ENCODE results near the gene C1QTNF7.
A peak's percentile ranks its signal among the peaks of the same experiment; 100 is the strongest.

C1QTNF7 gene

DNA sequence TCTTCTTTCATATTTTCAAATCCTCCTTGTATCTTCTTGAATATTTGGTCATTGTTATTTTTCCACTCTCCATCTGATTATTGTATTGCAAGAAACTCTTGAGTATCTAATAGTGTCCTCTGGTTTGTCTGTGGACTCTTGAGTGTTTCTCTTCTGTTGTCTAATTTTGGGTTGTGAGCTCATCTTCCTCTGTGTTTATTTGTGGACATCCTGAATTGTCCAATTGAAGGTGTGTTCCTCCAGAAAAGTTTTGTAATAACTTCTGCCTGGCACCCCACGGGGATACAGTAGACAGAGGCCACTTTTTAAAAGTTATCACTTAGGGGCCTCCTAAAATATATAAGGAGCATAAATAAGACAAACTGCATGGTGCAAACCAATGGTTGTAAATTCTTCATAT, 38.8 kb downstream of the C1QTNF7 start:
- no peak for ATAC-seq
- no peak overlapping the region for H3K27ac Mint-ChIP-seq
- H3K9me3 Mint-ChIP-seq: no peaks in the 10 kb centered on the region
- H3K36me3 Mint-ChIP-seq: no peaks in the 10 kb centered on the region
- H3K4me1 Mint-ChIP-seq: peaks cover 14% of the 10 kb centered on the region
- H3K27me3 Mint-ChIP-seq: peaks cover 25% of the 10 kb centered on the region
- H3K4me3 Mint-ChIP-seq: no peak overlapping the region

DNA sequence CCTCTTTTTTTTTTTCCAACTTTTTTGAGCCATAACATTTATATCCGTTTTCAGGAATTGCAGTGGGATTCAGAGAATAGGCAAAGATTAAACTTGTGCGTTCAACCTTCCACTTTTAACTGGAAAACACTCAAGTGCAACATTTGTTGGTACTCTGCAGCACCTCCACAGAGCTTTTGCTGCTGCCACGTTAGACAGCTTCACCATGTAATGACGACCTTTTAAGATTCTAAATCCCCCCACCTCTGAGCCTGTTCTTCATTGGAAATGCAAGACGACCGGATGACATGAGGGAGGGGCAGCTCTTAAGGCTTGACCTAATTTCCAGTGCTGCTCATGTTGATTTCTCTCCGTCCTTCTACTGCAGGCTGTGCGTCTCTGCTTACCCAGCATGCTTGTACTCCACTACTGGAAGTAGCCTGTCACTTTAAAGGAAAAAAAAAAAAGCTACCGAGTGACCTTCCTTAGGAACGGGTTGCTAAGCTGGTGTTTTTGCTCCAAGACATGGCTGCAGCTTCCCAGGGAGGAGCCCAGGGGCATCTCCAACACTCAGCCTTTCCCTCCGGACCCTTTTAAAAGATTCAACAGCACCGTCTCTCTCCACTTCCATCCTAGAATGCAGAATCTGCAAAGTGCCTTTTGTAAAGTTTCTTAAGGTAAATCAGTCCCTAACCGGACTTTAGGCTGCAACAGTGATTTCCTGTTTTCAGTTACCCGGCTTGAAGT, 41.7 kb downstream of the C1QTNF7 start, which contains the start of gene CC2D2A:
Gene CC2D2A (plus strand): TSS at position 481 of the 726 bp plus-strand sequence. CDS start 6,051 bp downstream, outside the sequence.
- peaks cover 14% of the 10 kb centered on the region for H3K4me1 Mint-ChIP-seq
- peak within 1 kb of the TSS; percentile 25 for H3K4me3 Mint-ChIP-seq
- no peaks in the 10 kb centered on the region for H3K9me3 Mint-ChIP-seq

DNA sequence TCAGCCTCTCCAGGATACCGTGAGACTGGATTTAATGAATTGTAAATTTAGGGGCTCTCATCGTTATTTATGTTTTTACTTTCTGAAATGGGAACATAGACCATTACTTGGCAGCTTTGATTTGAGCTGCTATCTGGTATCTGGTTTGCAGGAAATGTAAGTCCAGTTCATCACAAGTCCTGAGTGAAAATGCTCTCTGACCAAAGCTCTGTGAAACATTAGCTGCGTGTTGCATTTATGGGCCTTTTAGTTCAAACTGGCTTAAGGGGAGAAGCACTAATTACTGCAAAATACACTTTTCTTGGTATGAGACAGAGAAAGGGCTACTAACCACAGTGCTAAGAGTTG, 42.3 kb downstream of the C1QTNF7 start:
- Mint-ChIP-seq H3K27me3 (peaks cover 25% of the 10 kb centered on the region), H3K27ac (no peak overlapping the region), H3K4me1 (peaks cover 14% of the 10 kb centered on the region), H3K36me3 (no peaks in the 10 kb centered on the region), H3K9me3 (no peaks in the 10 kb centered on the region), H3K4me3 (peak overlapping the region; percentile 25)
- ATAC-seq: no peak

More for the DNA sequence above, 41.7 kb downstream of the C1QTNF7 start, which contains the start of gene CC2D2A:
- Mint-ChIP-seq H3K27ac (no peak within 1 kb of the TSS), H3K27me3 (peaks cover 25% of the 10 kb centered on the region), H3K36me3 (no peaks in the 10 kb centered on the region)
- peak; percentile 24 for ATAC-seq

DNA sequence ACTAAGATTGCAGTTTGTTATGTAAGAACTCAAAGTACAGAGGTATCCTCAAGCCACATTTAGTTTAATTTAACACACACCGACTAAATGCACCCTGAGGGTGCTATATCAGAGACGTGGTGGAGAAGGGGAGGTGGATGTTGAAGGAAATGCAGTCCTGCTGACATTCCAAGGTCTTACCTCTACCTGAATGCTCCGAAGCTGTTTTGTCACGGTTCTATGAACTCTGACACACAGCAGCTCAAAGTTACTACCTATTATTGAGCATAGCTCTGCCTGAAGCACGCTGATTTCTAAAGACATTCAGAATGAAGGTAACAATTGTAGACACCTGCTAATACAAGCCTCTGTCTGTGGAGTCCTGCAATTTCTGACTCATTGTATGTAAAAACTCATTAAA, 48.6 kb downstream of the C1QTNF7 start:
- no peaks in the 10 kb centered on the region for H3K9me3 Mint-ChIP-seq
- H3K4me3 Mint-ChIP-seq: no peak overlapping the region
- ATAC-seq: no peak
- peaks cover 6% of the 10 kb centered on the region for H3K27me3 Mint-ChIP-seq
- H3K4me1 Mint-ChIP-seq: no peaks in the 10 kb centered on the region
- no peak overlapping the region for H3K27ac Mint-ChIP-seq
- no peaks in the 10 kb centered on the region for H3K36me3 Mint-ChIP-seq

DNA sequence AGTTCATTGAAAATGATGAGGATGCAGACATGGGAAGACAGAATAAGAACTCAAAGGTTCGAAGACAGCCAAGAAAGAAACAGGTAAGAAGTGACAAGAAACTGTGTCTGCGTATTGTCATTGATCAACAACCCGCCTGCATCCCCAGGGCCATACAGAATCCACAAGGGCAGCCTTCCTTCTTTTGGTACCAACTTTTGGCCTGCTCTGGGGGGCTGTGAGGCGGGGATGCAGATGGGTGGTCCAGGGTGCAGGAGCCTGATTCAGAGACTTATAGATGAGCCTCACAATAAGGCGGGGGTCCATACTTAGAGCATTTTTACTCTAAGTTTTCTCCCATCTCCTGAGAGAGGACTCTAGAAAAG, 50.9 kb downstream of the C1QTNF7 start:
- Mint-ChIP-seq H3K36me3 (no peaks in the 10 kb centered on the region), H3K4me3 (no peak overlapping the region), H3K27ac (no peak overlapping the region), H3K27me3 (peaks cover 6% of the 10 kb centered on the region), H3K9me3 (no peaks in the 10 kb centered on the region), H3K4me1 (no peaks in the 10 kb centered on the region)
- ATAC-seq: no peak

DNA sequence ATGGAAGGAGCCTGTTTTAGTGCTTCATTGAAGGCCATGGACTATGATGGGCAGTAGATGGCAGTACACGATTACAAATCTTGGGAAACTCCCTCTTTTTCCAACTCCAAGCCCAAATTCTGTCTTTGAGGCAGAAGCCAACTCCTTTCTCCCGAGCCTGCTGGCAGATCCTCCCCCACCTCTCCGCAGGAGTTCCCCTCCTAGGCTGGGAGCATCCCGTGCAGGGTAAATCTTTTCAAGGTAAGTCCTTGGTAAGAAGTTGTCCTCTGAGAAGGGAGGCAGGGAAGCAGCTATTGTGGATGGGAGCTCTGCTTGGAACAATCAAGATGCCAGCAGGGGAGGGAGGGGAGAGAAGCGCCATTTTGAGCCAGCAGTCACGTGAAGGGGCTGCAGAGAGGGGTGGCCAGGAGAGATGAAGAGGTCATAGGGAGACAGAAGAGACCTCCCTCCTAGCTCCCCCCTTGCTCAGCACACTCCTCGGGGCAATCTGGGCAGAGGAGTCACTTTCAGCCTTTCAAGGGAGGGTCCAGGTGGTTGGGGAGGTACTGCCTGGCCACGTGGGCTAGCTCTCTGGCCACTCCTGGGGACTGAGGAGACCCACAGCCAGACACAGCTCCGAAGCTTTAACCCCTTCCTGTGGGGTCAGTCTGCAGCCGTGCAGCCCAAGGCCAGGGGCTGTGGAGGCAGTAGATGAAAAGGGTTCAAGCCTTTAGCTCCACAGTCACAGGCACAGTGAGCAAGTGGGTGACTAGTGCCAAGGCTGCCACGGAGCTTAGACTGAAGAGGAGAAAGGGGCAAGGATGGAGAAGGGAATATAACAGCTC, 51.5 kb downstream of the C1QTNF7 start:
- peaks cover 5% of the 10 kb centered on the region for H3K36me3 Mint-ChIP-seq
- H3K4me1 Mint-ChIP-seq: no peaks in the 10 kb centered on the region
- H3K27ac Mint-ChIP-seq: no peak overlapping the region
- peaks cover 6% of the 10 kb centered on the region for H3K27me3 Mint-ChIP-seq
- ATAC-seq: no peak
- no peak overlapping the region for H3K4me3 Mint-ChIP-seq
- peaks cover 4% of the 10 kb centered on the region for H3K9me3 Mint-ChIP-seq

DNA sequence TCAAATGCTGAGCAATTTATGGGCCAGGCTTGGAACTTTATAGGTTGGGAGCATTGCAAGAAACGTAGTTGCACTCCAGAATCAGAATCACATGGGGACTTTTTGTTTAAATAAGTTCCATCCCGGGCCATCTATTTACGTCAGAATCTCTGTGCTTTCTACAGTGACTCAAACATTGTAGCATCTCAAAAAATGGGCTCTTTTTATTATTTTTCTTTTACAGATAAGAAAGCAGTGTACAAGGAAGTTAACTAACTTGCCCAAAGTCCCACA, 52.0 kb downstream of the C1QTNF7 start:
- ATAC-seq: no peak
- no peaks in the 10 kb centered on the region for H3K4me1 Mint-ChIP-seq
- H3K36me3 Mint-ChIP-seq: peaks cover 5% of the 10 kb centered on the region
- no peak overlapping the region for H3K4me3 Mint-ChIP-seq
- H3K9me3 Mint-ChIP-seq: peaks cover 6% of the 10 kb centered on the region
- H3K27me3 Mint-ChIP-seq: peaks cover 6% of the 10 kb centered on the region
- H3K27ac Mint-ChIP-seq: no peak overlapping the region

DNA sequence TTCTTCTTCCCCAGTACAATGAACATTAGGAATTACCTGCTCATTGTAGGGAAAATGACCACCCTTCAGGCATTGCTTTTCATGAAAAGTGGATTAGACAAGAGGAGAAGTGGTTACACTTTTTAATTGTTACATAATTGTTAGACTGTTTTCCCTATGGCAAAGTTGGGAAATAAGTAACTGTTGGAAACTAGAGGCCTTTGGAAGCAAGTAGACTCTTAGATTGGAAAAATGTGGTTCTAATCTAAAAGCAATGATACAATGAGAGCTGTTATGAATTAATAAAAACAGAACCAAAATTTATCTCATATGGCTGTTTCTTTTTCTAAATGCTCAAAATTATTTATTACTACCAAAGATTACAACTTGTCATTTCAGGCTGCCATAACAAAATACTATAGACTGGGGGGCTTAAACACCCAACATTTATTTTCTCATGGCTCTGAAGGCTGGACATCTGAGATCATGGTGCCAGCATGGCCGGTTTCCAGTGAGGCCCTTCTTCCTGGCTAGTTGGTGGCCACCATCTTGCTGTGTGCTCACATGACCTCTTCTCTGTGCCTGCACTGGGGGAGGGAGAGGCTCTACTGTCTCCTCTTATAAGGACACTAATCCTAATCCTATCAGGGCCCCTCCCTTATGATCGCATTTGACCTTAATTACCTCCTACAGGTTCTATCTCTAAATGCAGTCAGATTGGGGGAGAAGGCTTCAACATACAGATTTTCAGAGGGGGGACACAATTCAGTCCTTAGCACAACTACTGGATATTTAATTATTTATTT, 54.3 kb downstream of the C1QTNF7 start:
- Mint-ChIP-seq H3K27me3 (peaks cover 6% of the 10 kb centered on the region), H3K27ac (no peak overlapping the region), H3K9me3 (peaks cover 13% of the 10 kb centered on the region)

DNA sequence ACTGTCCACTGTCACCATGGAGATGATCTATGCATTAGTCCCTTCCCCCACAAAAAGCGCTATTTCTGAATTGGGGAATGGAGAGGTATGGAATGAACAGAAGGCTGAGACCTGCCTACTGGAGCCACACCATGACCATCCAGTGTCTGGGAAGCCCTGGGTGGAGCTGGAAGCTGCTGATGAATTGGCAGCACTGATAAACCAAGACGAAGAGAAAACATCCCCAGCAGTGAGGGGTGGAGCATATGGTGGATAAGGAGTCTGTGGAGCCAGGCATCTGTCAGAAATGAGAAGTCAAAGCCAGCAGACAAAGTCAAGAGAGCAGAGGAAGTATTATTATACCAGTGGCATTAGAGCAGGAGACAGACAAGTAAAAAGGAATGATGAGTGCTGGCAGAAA, 55.0 kb downstream of the C1QTNF7 start:
- Mint-ChIP-seq H3K27me3 (peaks cover 6% of the 10 kb centered on the region), H3K4me1 (no peaks in the 10 kb centered on the region), H3K9me3 (peaks cover 19% of the 10 kb centered on the region), H3K4me3 (no peak overlapping the region), H3K27ac (no peak overlapping the region), H3K36me3 (peaks cover 5% of the 10 kb centered on the region)
- no peak for ATAC-seq

More for the DNA sequence above, 54.3 kb downstream of the C1QTNF7 start:
- H3K36me3 Mint-ChIP-seq: peaks cover 5% of the 10 kb centered on the region
- no peak for ATAC-seq
- H3K4me3 Mint-ChIP-seq: no peak overlapping the region
- no peaks in the 10 kb centered on the region for H3K4me1 Mint-ChIP-seq

DNA sequence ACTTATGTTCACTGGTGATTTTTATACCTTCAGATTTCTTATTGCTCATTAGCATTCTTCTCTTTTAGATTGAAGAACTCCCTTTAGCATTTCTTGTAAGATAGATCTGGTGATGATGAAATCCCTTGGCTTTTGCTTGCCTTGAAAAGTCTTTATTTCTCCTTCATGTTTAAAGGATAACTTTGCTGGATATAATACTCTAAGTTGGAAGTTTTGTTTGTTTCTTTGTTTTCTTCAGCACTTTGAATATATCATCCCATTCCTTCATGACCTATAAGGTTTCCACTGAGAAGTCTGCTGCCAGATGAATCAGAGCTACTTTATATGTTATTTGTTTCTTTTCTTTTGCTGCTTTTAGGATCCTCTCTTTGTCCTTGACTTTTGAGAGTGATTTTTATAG, 60.3 kb downstream of the C1QTNF7 start:
- peaks cover 35% of the 10 kb centered on the region for H3K9me3 Mint-ChIP-seq
- ATAC-seq: no peak

DNA sequence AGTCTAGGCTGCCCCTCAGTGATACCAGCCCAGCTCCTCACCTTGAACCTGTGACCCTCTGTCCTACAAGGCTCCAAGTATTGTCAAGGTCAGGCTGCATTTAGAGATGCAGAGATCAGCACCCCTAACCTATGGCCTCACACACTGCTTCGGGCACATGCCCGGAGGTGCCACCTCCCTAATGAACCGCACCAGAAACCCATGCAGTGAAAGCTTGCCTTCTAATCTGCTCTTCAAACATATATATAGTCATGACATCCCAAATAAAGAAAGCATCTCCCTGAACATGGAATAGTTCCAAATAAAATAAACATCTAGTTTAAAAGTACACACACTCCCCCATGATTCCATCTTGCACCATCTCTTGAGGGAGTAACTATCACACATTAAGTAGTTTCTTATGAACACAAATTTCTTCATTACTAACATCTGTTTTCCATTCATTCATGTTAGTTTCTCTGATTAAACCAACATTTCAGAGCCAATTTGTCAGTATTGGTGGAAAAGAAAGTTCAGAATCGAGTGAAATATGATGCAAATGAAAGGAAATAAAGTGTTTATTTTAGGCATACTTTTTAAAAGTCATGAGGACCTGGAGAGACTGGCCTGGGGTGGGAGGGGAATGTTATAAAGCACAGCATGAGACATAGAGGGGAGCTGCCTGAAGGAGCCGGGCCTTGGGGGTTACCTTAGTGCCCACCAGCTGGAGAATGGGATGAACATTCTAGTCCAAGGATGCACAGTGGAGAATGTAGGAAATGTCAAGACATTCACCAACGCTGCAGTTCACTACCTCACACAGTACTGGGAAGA, 61.0 kb downstream of the C1QTNF7 start:
- no peak for ATAC-seq
- H3K9me3 Mint-ChIP-seq: peaks cover 35% of the 10 kb centered on the region
- H3K4me1 Mint-ChIP-seq: no peaks in the 10 kb centered on the region

More for the DNA sequence above, 60.3 kb downstream of the C1QTNF7 start:
- H3K4me3 Mint-ChIP-seq: no peak overlapping the region
- H3K4me1 Mint-ChIP-seq: no peaks in the 10 kb centered on the region
- no peak overlapping the region for H3K27ac Mint-ChIP-seq
- H3K36me3 Mint-ChIP-seq: peaks cover 12% of the 10 kb centered on the region
- no peaks in the 10 kb centered on the region for H3K27me3 Mint-ChIP-seq

DNA sequence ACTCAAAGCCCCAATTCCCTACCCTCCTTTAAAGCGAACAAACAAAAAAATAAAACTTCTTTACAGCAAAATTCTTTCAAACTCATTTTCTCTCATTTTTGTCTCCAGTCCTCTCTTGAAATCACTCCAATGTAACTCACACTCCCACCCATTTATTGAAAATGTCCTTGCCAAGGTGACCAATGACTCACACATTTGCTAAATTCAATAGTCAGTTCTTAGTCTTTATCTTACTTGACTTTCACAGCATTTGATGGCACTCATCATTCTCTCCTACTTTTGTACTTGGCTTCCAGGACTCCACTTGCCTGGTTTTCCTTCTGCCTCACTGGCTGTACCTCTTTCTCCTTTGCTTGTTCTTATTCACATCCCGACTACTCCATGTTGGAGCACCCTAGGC, 61.7 kb downstream of the C1QTNF7 start:
- Mint-ChIP-seq H3K9me3 (peaks cover 29% of the 10 kb centered on the region), H3K27ac (no peak overlapping the region), H3K27me3 (no peaks in the 10 kb centered on the region), H3K4me1 (no peaks in the 10 kb centered on the region), H3K36me3 (peaks cover 6% of the 10 kb centered on the region), H3K4me3 (no peak overlapping the region)
- ATAC-seq: no peak

More for the DNA sequence above, 61.0 kb downstream of the C1QTNF7 start:
- H3K27ac Mint-ChIP-seq: no peak overlapping the region
- peaks cover 11% of the 10 kb centered on the region for H3K36me3 Mint-ChIP-seq
- H3K27me3 Mint-ChIP-seq: no peaks in the 10 kb centered on the region
- no peak overlapping the region for H3K4me3 Mint-ChIP-seq

DNA sequence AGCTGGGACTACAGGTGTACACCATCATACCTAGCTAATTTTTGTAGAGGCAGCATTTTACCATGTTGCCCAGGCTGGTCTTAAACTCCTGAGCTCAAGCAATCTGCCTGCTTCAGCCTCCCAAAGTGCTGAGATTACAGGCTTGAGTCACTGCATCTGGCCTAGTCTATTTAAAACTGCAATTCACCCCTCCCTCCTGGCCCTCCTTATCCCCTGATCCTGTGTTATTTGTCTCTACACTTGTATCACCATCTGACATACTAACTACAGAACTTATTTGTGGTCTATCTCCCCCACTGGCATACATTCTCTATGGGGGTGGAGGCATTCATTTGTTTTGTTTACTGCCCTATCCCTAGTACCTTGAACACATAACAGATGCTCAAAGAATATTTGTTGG, 65.6 kb downstream of the C1QTNF7 start:
- H3K27ac Mint-ChIP-seq: no peak overlapping the region
- no peak for ATAC-seq
- no peaks in the 10 kb centered on the region for H3K4me1 Mint-ChIP-seq
- peaks cover 19% of the 10 kb centered on the region for H3K9me3 Mint-ChIP-seq
- peaks cover 6% of the 10 kb centered on the region for H3K36me3 Mint-ChIP-seq
- H3K27me3 Mint-ChIP-seq: no peaks in the 10 kb centered on the region
- no peak overlapping the region for H3K4me3 Mint-ChIP-seq

DNA sequence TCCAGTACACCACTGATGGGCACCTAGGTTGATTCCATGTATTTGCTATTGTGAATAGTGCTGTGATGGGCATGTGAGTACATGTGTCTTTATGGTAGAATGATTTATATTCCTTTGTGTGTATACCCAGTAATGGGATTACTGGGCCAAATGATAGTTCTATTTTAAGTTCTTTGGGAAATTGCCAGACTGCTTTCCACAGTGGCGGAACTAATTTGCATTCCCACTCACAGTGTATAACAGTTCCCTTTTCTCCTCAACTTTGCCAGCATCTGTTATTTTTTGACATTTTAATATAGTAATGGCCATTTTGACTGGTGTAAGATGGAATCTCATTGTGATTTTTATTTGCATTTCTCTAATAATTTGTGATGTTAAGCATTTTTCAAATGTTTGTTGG, 67.8 kb downstream of the C1QTNF7 start:
- no peak overlapping the region for H3K4me3 Mint-ChIP-seq
- no peaks in the 10 kb centered on the region for H3K27me3 Mint-ChIP-seq
- H3K27ac Mint-ChIP-seq: no peak overlapping the region
- no peaks in the 10 kb centered on the region for H3K36me3 Mint-ChIP-seq
- ATAC-seq: no peak
- peaks cover 5% of the 10 kb centered on the region for H3K9me3 Mint-ChIP-seq
- no peaks in the 10 kb centered on the region for H3K4me1 Mint-ChIP-seq
